ENCODE data around the gene CHD6.

Gene CHD6, protein sequence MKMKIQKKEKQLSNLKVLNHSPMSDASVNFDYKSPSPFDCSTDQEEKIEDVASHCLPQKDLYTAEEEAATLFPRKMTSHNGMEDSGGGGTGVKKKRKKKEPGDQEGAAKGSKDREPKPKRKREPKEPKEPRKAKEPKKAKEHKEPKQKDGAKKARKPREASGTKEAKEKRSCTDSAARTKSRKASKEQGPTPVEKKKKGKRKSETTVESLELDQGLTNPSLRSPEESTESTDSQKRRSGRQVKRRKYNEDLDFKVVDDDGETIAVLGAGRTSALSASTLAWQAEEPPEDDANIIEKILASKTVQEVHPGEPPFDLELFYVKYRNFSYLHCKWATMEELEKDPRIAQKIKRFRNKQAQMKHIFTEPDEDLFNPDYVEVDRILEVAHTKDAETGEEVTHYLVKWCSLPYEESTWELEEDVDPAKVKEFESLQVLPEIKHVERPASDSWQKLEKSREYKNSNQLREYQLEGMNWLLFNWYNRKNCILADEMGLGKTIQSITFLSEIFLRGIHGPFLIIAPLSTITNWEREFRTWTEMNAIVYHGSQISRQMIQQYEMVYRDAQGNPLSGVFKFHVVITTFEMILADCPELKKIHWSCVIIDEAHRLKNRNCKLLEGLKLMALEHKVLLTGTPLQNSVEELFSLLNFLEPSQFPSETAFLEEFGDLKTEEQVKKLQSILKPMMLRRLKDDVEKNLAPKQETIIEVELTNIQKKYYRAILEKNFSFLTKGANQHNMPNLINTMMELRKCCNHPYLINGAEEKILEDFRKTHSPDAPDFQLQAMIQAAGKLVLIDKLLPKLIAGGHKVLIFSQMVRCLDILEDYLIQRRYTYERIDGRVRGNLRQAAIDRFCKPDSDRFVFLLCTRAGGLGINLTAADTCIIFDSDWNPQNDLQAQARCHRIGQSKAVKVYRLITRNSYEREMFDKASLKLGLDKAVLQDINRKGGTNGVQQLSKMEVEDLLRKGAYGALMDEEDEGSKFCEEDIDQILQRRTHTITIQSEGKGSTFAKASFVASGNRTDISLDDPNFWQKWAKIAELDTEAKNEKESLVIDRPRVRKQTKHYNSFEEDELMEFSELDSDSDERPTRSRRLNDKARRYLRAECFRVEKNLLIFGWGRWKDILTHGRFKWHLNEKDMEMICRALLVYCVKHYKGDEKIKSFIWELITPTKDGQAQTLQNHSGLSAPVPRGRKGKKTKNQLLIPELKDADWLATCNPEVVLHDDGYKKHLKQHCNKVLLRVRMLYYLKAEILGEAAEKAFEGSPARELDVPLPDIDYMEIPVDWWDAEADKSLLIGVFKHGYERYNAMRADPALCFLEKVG (N-terminal part only)

DNA sequence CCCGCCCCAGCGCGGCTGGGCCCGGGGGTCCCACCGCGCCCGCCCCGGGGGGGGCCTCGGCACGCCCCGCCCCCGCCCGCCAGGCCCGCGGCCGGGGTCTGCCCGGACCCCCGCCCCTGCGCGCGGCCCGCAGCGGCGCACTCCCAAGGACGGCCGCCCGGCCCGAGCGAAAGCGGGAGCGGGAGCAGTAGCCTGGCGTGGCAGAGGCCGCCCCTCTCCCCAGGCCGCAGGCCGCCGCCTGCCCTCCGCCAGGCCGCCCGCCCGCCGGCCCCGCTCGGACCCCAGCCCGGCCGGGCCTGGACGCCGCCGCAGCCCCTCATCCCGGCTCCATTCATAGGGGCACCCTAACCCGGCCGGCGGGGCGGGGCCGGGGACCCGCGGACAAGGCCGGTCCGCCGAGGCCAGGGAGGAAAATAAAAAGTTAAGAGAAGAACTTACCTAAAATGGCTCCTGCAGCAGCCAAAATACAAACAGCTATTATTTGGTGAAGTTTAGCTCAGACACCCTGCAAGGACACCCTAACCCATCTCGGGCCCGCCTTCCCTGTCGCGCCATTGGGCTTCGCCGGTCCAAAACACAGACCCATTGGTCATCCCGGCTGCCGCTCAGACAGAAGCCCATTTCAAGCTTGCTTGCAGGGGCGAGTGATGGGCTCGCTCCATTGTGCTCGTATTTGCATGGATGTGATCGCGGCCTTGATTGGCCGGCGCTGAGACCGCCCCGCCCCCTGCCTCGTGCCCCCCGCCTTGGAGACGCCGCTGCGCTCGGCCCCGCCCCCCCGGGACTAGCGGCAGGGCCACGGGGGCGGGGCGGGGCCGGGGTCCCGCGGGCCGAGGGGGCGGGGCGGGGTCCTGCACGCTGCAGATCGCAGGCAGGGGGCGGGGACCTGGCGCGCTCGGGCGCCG, at the start of gene CHD6:
TSS of gene CHD6 (minus strand) at position 476 of the 905 bp plus-strand sequence. CDS start 67,040 bp downstream, outside the sequence.
- peak within 1 kb of the TSS; percentile 79 to 80 for H3K9ac ChIP-seq (ENCODE audit: low read length in 2 of 2)
- no peaks in the 10 kb centered on the region for H3K9me3 ChIP-seq (ENCODE audit: control insufficient read depth in 2 of 2, low read length in 2 of 2)
- no peaks in the 10 kb centered on the region for H3K27me3 ChIP-seq (ENCODE audit: control insufficient read depth in 1 of 2, insufficient read depth in 2 of 2, low read length in 2 of 2)
- H3K4me1 ChIP-seq (ENCODE audit: control insufficient read depth, insufficient read depth, low read length) = peaks cover 8% of the 10 kb centered on the region
- no peaks in the 10 kb centered on the region for H3K36me3 ChIP-seq (ENCODE audit: control insufficient read depth in 2 of 2, insufficient read depth in 2 of 2, low read length in 2 of 2)
- peak within 1 kb of the TSS; percentile 79 to 85 for H3K4me3 ChIP-seq (ENCODE audit: low read length in 2 of 2)
- no peak within 1 kb of the TSS for H3K27ac ChIP-seq (ENCODE audit: low read length)

DNA sequence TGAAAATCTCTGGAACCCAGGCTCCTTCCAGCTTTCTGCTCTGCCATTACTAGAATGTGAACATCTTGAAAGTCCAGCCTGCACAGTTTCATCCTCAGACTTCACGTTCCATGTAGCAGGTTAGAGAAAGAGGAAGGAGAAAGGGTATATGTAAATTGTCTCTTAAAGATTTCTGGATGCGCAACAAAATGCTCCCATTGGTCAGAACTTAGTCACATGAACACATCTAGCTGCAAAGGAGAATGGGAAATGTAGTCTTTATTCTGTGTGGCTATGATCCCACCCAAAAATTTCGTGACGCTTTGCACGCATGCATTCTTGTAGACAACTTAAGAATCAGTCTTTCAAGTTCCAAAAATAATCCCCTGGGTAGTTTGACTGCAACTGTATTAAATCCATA, 46.4 kb upstream of the CHD6 start:
- Histone ChIP-seq H3K27me3 (ENCODE audit: control insufficient read depth in 1 of 2, insufficient read depth in 2 of 2, low read length in 2 of 2) (no peaks in the 10 kb centered on the region), H3K9ac (ENCODE audit: low read length in 2 of 2) (no peak overlapping the region), H3K27ac (ENCODE audit: low read length) (no peak overlapping the region), H3K4me1 (ENCODE audit: control insufficient read depth, insufficient read depth, low read length) (no peaks in the 10 kb centered on the region), H3K36me3 (ENCODE audit: control insufficient read depth in 2 of 2, insufficient read depth in 2 of 2, low read length in 2 of 2) (no peaks in the 10 kb centered on the region), H3K4me3 (ENCODE audit: low read length in 2 of 2) (no peak overlapping the region), H3K9me3 (ENCODE audit: control insufficient read depth in 2 of 2, low read length in 2 of 2) (peaks cover 0 to 5% of the 10 kb centered on the region in 2 donors)

DNA sequence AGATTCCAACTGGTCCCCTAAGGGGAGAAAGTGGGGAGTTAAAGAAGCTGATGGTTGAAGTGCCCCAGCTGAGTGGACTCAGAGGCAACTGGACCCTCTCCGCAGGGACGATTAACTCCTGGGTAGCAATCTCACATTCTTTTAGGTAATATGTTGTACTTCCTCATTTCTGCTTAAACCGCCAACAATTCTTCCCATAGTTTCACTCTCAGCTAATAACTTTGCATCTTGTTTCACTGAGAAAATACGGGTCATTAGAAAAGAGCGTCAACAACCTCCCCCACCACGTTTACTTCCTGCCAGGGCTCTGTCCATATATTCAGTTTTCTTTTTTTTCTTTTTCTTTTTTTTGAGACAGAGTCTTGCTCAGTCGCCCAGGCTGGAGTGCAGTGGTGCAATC, 39.5 kb upstream of the CHD6 start:
- Histone ChIP-seq H3K36me3 (ENCODE audit: control insufficient read depth in 2 of 2, insufficient read depth in 2 of 2, low read length in 2 of 2) (no peaks in the 10 kb centered on the region), H3K27ac (ENCODE audit: low read length) (no peak overlapping the region), H3K9ac (ENCODE audit: low read length in 2 of 2) (no peak overlapping the region), H3K9me3 (ENCODE audit: control insufficient read depth in 2 of 2, low read length in 2 of 2) (no peaks in the 10 kb centered on the region), H3K4me1 (ENCODE audit: control insufficient read depth, insufficient read depth, low read length) (no peaks in the 10 kb centered on the region), H3K4me3 (ENCODE audit: low read length in 2 of 2) (no peak overlapping the region), H3K27me3 (ENCODE audit: control insufficient read depth in 1 of 2, insufficient read depth in 2 of 2, low read length in 2 of 2) (peaks cover 0 to 6% of the 10 kb centered on the region in 2 donors)

DNA sequence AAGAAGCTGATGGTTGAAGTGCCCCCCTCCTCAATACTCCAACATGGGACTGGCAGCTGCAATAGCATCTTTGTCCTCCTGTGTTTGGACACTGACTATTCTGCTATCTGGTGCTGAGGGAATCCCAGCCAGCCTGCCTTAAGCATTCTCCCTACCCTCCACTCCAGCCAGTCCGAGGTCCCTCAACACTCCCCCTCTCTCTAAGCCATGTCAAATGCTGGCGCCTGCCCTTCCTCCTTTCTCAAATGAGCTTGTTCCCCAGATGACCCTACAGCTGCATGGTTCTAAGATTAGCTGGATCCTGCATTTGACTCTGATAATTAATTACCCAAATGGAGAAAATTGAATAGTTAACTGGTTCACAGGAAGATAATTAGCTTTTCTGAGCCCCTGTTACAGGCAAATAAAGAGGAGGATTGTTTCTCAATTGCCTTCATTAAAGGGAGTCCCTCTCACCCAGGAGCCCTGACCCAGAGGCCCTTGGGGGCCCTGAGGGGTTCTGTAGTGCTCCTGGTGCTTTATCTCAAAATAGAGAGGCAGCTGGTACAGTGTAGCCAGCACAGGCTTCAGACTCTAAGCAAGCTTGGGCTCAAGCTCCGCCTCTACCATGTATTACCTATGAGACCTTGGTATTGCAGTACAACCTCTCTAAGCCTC, 37.9 kb upstream of the CHD6 start:
- Histone ChIP-seq H3K4me1 (ENCODE audit: control insufficient read depth, insufficient read depth, low read length) (no peaks in the 10 kb centered on the region), H3K36me3 (ENCODE audit: control insufficient read depth in 2 of 2, insufficient read depth in 2 of 2, low read length in 2 of 2) (no peaks in the 10 kb centered on the region), H3K27ac (ENCODE audit: low read length) (no peak overlapping the region), H3K9me3 (ENCODE audit: control insufficient read depth in 2 of 2, low read length in 2 of 2) (no peaks in the 10 kb centered on the region), H3K4me3 (ENCODE audit: low read length in 2 of 2) (no peak overlapping the region), H3K9ac (ENCODE audit: low read length in 2 of 2) (no peak overlapping the region), H3K27me3 (ENCODE audit: control insufficient read depth in 1 of 2, insufficient read depth in 2 of 2, low read length in 2 of 2) (peaks cover 0 to 6% of the 10 kb centered on the region in 2 donors)

DNA sequence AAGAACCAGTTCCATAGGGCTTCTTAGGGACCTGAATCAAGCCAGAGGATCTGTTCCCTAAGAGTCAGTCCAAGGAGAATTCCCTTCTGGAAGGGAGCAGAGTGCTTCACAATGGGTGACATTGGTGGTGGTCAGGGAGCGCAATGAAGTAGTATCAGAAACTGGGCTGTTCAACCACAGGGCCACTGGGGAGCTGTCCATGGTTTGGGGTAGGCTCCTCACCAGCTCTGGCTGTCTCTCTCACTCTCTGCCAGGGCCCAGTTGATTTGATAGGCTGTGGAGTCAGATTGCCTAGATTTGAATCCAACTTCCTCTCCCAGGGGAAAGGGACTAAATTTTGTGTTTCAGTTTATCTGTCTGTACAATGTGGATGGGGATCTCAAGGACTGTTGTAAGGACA, 36.7 kb upstream of the CHD6 start:
- Histone ChIP-seq H3K4me3 (ENCODE audit: low read length in 2 of 2) (no peak overlapping the region), H3K4me1 (ENCODE audit: control insufficient read depth, insufficient read depth, low read length) (no peaks in the 10 kb centered on the region), H3K27me3 (ENCODE audit: control insufficient read depth in 1 of 2, insufficient read depth in 2 of 2, low read length in 2 of 2) (peaks cover 0 to 6% of the 10 kb centered on the region in 2 donors), H3K27ac (ENCODE audit: low read length) (no peak overlapping the region), H3K9ac (ENCODE audit: low read length in 2 of 2) (no peak overlapping the region), H3K36me3 (ENCODE audit: control insufficient read depth in 2 of 2, insufficient read depth in 2 of 2, low read length in 2 of 2) (no peaks in the 10 kb centered on the region), H3K9me3 (ENCODE audit: control insufficient read depth in 2 of 2, low read length in 2 of 2) (no peaks in the 10 kb centered on the region)

DNA sequence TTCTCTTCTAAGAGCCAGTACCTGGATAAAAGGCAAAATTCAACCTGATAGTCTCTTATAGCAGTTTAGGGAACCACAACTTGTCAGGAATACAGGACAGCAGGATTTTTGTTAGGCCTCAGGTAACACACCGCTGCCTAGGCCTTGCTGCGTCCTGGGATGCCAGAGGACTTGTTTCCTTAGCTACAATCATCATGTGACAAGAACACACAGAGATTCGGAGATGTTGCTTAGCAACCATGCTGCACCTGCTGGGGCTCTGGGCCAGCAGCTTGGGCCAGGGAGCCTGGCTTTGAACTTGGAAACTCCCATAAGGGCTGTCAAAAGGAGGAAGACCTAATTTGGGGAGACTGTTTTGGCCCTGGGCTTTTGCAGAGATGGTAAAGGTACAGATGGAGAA, 36.1 kb upstream of the CHD6 start:
- Histone ChIP-seq H3K36me3 (ENCODE audit: control insufficient read depth in 2 of 2, insufficient read depth in 2 of 2, low read length in 2 of 2) (no peaks in the 10 kb centered on the region), H3K9me3 (ENCODE audit: control insufficient read depth in 2 of 2, low read length in 2 of 2) (no peaks in the 10 kb centered on the region), H3K9ac (ENCODE audit: low read length in 2 of 2) (no peak overlapping the region), H3K4me1 (ENCODE audit: control insufficient read depth, insufficient read depth, low read length) (no peaks in the 10 kb centered on the region), H3K27ac (ENCODE audit: low read length) (no peak overlapping the region), H3K4me3 (ENCODE audit: low read length in 2 of 2) (no peak overlapping the region), H3K27me3 (ENCODE audit: control insufficient read depth in 1 of 2, insufficient read depth in 2 of 2, low read length in 2 of 2) (peaks cover 0 to 6% of the 10 kb centered on the region in 2 donors)

DNA sequence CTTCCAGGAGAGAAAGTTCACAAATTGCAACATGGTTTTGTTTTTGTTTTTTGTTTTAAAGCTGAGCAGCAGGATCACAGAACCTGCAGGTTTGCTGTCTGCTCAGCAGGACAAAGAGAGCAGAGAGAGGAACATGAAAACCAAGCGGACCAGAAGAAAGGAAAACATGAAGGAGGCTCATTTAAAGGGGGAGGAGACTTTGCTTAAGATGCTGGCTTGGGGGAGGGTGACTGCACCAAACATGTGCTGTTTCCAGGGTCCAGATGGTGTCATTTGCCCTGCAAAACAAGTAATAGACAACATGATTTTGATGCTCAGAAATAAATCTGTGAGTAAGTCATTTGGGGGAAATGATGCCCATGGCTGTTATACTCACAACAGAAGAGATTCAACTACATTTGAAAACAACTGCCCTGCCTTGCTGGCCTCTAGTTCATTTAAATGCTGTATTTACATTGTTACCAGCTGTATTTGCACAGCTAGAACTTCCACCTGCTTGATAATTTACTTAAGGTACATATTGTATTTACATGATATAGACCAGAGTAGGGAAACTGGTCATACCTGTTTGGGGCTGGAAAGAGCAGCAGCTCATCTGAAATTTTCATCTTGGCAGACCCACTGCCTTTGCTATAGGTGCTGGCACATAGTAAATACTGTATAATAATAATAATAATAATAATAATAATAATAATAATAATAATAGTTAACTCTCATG, 32.2 kb upstream of the CHD6 start:
- no peak overlapping the region for H3K27ac ChIP-seq (ENCODE audit: low read length)
- no peaks in the 10 kb centered on the region for H3K27me3 ChIP-seq (ENCODE audit: control insufficient read depth in 1 of 2, insufficient read depth in 2 of 2, low read length in 2 of 2)
- no peak overlapping the region for H3K9ac ChIP-seq (ENCODE audit: low read length in 2 of 2)
- no peak overlapping the region for H3K4me3 ChIP-seq (ENCODE audit: low read length in 2 of 2)
- H3K9me3 ChIP-seq (ENCODE audit: control insufficient read depth in 2 of 2, low read length in 2 of 2) = no peaks in the 10 kb centered on the region
- no peaks in the 10 kb centered on the region for H3K4me1 ChIP-seq (ENCODE audit: control insufficient read depth, insufficient read depth, low read length)
- H3K36me3 ChIP-seq (ENCODE audit: control insufficient read depth in 2 of 2, insufficient read depth in 2 of 2, low read length in 2 of 2) = no peaks in the 10 kb centered on the region

DNA sequence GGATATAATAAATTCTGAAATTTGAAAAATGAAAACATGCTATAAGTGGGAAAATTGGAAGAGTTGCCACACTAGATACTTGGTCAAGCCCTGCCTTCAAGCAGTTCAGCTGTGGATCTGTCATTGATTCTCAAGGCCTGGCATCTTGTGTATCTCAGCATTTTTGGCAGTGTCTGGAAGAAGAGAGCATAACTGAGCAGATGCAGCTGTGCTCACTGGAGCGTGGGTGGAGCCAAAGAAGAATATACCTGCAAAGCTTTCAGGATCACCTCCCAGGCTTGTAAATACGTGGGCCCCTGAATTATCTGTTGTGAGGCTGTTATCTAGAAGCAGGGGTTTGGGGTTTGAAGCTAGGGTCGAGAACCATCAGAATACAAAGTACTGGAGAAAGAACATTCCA, 31.3 kb upstream of the CHD6 start:
- no peak overlapping the region for H3K27ac ChIP-seq (ENCODE audit: low read length)

DNA sequence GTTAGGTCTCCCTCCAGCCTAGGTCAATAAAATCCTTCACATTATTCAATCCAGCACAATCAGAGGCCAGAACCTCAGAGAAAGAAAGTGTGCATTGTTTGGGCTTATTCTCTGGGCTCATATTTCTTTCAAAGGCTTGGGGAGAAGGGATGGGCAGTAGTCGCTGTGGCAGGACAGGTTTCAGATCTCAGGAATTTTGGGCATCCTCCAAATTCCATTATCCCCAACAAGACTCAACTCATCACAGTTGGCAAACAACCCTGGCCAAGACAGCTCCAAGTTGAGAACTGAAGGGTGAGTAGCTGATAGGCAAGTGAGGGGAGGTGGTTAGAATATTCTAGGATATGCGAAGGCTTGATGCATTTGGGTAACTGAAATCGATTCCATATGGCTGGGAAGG, 27.2 kb upstream of the CHD6 start:
- H3K36me3 ChIP-seq (ENCODE audit: control insufficient read depth in 2 of 2, insufficient read depth in 2 of 2, low read length in 2 of 2) = no peaks in the 10 kb centered on the region
- no peaks in the 10 kb centered on the region for H3K9me3 ChIP-seq (ENCODE audit: control insufficient read depth in 2 of 2, low read length in 2 of 2)
- H3K4me1 ChIP-seq (ENCODE audit: control insufficient read depth, insufficient read depth, low read length) = no peaks in the 10 kb centered on the region
- H3K27ac ChIP-seq (ENCODE audit: low read length) = no peak overlapping the region
- H3K27me3 ChIP-seq (ENCODE audit: control insufficient read depth in 1 of 2, insufficient read depth in 2 of 2, low read length in 2 of 2) = no peaks in the 10 kb centered on the region
- no peak overlapping the region for H3K4me3 ChIP-seq (ENCODE audit: low read length in 2 of 2)
- H3K9ac ChIP-seq (ENCODE audit: low read length in 2 of 2) = no peak overlapping the region

More for the DNA sequence above, 31.3 kb upstream of the CHD6 start:
- Histone ChIP-seq H3K9me3 (ENCODE audit: control insufficient read depth in 2 of 2, low read length in 2 of 2) (no peaks in the 10 kb centered on the region), H3K27me3 (ENCODE audit: control insufficient read depth in 1 of 2, insufficient read depth in 2 of 2, low read length in 2 of 2) (no peaks in the 10 kb centered on the region), H3K4me3 (ENCODE audit: low read length in 2 of 2) (no peak overlapping the region), H3K9ac (ENCODE audit: low read length in 2 of 2) (no peak overlapping the region), H3K36me3 (ENCODE audit: control insufficient read depth in 2 of 2, insufficient read depth in 2 of 2, low read length in 2 of 2) (no peaks in the 10 kb centered on the region), H3K4me1 (ENCODE audit: control insufficient read depth, insufficient read depth, low read length) (no peaks in the 10 kb centered on the region)
